ENCODE results near the gene TRIML1. TPM values are rescaled to one million over a fixed set of nuclear protein-coding genes. Genes with fewer than 3 reads are reported as not detected.
"Not testable (repeated sequence)": the region's sequence is repeated elsewhere in the genome, so short reads cannot be mapped to it uniquely, and the experiment has no call there.

Gene TRIML1
- total and polyA plus RNA-seq, 9 of the 15 experiments (the other 6 are each of a cell fraction or from before 2014, with no cell fraction given), result 0.10 TPM; not detected in 8

DNA sequence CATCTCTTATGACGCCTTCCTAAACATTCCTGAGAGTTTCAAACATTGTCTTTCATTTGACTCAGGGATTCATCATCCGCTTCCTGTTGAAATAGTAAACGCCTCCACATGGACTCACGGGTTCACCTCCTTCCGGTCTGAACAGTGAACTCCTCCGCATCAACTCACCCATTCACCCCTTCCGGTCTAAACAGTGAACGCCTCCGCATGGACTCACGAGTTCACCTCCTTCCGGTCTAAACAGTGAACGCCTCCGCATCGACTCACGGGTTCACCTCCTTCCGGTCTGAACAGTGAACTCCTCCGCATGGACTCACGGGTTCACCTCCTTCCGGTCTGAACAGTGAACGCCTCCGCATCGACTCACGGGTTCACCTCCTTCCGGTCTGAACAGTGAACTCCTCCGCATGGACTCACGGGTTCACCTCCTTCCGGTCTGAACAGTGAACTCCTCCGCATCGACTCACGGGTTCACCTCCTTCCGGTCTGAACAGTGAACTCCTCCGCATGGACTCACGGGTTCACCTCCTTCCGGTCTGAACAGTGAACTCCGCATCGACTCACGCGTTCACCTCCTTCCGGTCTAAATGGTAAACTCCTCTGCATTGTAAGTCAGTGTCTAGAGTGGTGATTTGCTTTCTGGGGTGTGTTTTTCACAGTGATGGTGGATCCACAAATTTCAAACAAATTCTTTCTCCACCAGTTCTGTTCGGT lies 20.4 kb downstream of the TRIML1 start:
- H3K27me3 ChIP-seq (ENCODE audit: control insufficient read depth in 2 of 2, insufficient read depth in 2 of 2, low read length in 2 of 2); H4K20me1 ChIP-seq (replicated peaks; ENCODE audit: control insufficient read depth, insufficient read depth, low read length); H3K27ac ChIP-seq (ENCODE audit: extremely low read depth, low read depth, low read length); intact Hi-C loops (cut with micrococcal nuclease); H2AFZ ChIP-seq (ENCODE audit: low read depth, low read length); CTCF ChIA-PET (ENCODE audit: low intra/inter-chr PET ratio); H3K9me1 ChIP-seq (ENCODE audit: control insufficient read depth, insufficient read depth, low read length); H3K79me2 ChIP-seq (ENCODE audit: control insufficient read depth, insufficient read depth, low read length); H3K36me3 ChIP-seq (ENCODE audit: control insufficient read depth, insufficient read depth, low read length); FAIRE-seq; H3K9me3 ChIP-seq (replicated peaks; ENCODE audit: control insufficient read depth, insufficient read depth, low read depth, low read length); POLR2A ChIA-PET; H3K9ac ChIP-seq (ENCODE audit: insufficient read depth in 1 of 2, low read depth in 2 of 2, low read length in 2 of 2); BruUV-seq (replicated peaks); in situ Hi-C loops (cut with MboI); ATAC-seq; H3K4me3 ChIP-seq; H3K4me1 ChIP-seq (replicated peaks in 1 of 2; ENCODE audit: control insufficient read depth in 2 of 2, insufficient read depth in 2 of 2, low read length in 2 of 2); H3K4me2 ChIP-seq (ENCODE audit: insufficient read depth, low read length); TF ChIP-seq NR2C2 (CRISPR knock-in tag; IDR thresholded peaks at IDR 0.05): not testable (repeated sequence)
- DNase-seq (ENCODE audit: extremely low read depth in 1 of 4, low spot score in 3 of 4), result peak in 1 of 4 experiments; percentile 33
- 14% methylated on average over 34 of the region's 40 CpGs for WGBS (ENCODE audit: insufficient coverage, low coverage, missing lambda C conversion rate)
- TF ChIP-seq CBX1 (IDR thresholded peaks at IDR 0.05; ENCODE audit: low read depth) (0 out of 2 replicates have a peak, but pooled peaks have one; percentile 41), GABPA (tag; conservative IDR thresholded peaks at IDR 0.05; ENCODE audit: low read depth) (peak; percentile 95), GABPB1 (CRISPR knock-in tag; IDR thresholded peaks at IDR 0.05) (peak; percentile 72), ELF1 (tag; IDR thresholded peaks at IDR 0.05) (peak; percentile 90), ZNF639 (CRISPR knock-in tag; conservative IDR thresholded peaks at IDR 0.05 in 1 of 2, IDR thresholded peaks at IDR 0.05 in 1 of 2) (peak in 1 of 2 experiments; percentile 61; a peak in 1 of 4 replicates), NR2C2 (tag; IDR thresholded peaks at IDR 0.05) (0 out of 2 replicates have a peak, but pooled peaks have one; percentile 44)
- TF ChIP-seq, protein P1, sequence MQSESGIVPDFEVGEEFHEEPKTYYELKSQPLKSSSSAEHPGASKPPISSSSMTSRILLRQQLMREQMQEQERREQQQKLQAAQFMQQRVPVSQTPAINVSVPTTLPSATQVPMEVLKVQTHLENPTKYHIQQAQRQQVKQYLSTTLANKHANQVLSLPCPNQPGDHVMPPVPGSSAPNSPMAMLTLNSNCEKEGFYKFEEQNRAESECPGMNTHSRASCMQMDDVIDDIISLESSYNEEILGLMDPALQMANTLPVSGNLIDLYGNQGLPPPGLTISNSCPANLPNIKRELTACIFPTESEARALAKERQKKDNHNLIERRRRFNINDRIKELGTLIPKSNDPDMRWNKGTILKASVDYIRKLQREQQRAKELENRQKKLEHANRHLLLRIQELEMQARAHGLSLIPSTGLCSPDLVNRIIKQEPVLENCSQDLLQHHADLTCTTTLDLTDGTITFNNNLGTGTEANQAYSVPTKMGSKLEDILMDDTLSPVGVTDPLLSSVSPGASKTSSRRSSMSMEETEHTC (IDR thresholded peaks at IDR 0.05), result peak; percentile 24; the same call in 1 of the 2 replicates
